Lung (tissue), 12 donors: Measurements from ENCODE around the gene NCOA6. TPM values are rescaled to one million over a fixed set of nuclear protein-coding genes. Genes with fewer than 3 reads are reported as not detected.

Source experiments
- ATAC-seq: fragments of 200-7000 bp; cut with Tn5 transposase; one replicate; pipeline ENCODE4 v1.9.1; 2020; ENCODE audit warnings: moderate number of reproducible peaks; ENCODE audit not compliant: insufficient read depth, low FRiP score
- DNase-seq, 3 donors: peaks; one replicate each; pipeline ENCODE4 v3.0.0-alpha.2; 2013 to 2017
- H3K27ac ChIP-seq, 2 donors: one replicate each; pipeline ENCODE4 v1.5.1; 2013; ENCODE audit warnings: mild to moderate bottlenecking in 2 of 2, moderate library complexity in 2 of 2, control low read depth in 1 of 2, inconsistent platforms in 1 of 2, low read depth in 1 of 2, low read length in 1 of 2
- H3K27me3 ChIP-seq, 3 donors: one replicate each; pipeline ENCODE4 v1.5.1; 2013; ENCODE audit warnings: low read length in 2 of 3; ENCODE audit not compliant: control insufficient read depth in 3 of 3, insufficient read depth in 3 of 3
- H3K36me3 ChIP-seq, 4 donors: one replicate each; pipeline ENCODE4 v1.5.1; 2013; ENCODE audit warnings: low read length in 4 of 4, mild to moderate bottlenecking in 1 of 4, moderate library complexity in 1 of 4; ENCODE audit not compliant: control insufficient read depth in 4 of 4, insufficient read depth in 4 of 4
- H3K4me1 ChIP-seq, 5 donors: one replicate each; pipeline ENCODE4 v1.5.1; 2013; ENCODE audit warnings: low read length in 5 of 5, mild to moderate bottlenecking in 2 of 5, moderate library complexity in 1 of 5; ENCODE audit not compliant: control insufficient read depth in 5 of 5, insufficient read depth in 5 of 5
- H3K4me3 ChIP-seq: one replicate; pipeline ENCODE4 v1.5.1; 2013; ENCODE audit warnings: mild to moderate bottlenecking, control low read depth, moderate library complexity
- H3K9ac ChIP-seq, 2 donors: one replicate each; pipeline ENCODE4 v1.5.1; 2013; ENCODE audit warnings: low read length in 2 of 2, control low read depth in 1 of 2; ENCODE audit not compliant: insufficient read depth in 1 of 2
- H3K9me3 ChIP-seq, 4 donors: one replicate each; pipeline ENCODE4 v1.5.1; 2013; ENCODE audit warnings: low read length in 3 of 4, mild to moderate bottlenecking in 1 of 4, moderate library complexity in 1 of 4; ENCODE audit not compliant: control insufficient read depth in 4 of 4, insufficient read depth in 3 of 4
- CTCF ChIP-seq: IDR thresholded peaks from 2 replicates; pipeline ENCODE4 v1.5.1; 2012; ENCODE audit warnings: mild to moderate bottlenecking; ENCODE audit errors: control extremely low read depth, extremely low read depth
- WGBS, 2 donors: extraction: QIAGEN DNeasy Blood & Tissue Kit; methylation state at CpG; one replicate each; pipeline ENCODE4 v1.1.7; 2013; 5-methylcytosine and 5-hydroxymethylcytosine counted together
- polyA plus RNA-seq, 2 donors: library from polyadenylated mRNA; stranded (reverse); fragments of 200-250 nt; gene quantifications; one replicate each; pipeline ENCODE4 v1.2.1, GENCODE V29; 2013
- total RNA-seq, 2 donors: library from RNA; depleted of rRNA in 1 of 2; stranded (reverse); fragments of >200 nt in 1 of 2; gene quantifications; one replicate each; pipeline ENCODE4 v1.2.1, GENCODE V29; 2014 to 2021
- donor health status: control.
- donor health status: control.
- donor health status: Bipolar disorder and iron deficiency.
- donor health status: healthy.
- donor health status: DM: yes; HTN: yes; CAD: no.

NCOA6 gene
- total and polyA plus RNA-seq, 4 donors: 13.2 to 27.5 (median 21.8) TPM

- no peak for ATAC-seq
- no peak for TF ChIP-seq CTCF
- H3K36me3 ChIP-seq: peaks cover 19 to 52% (median 25%) of the 10 kb centered on the region in 4 donors
- H3K9ac ChIP-seq: no peak overlapping the region
- no peak for DNase-seq
- no peak overlapping the region for H3K4me3 ChIP-seq
- 96 to 97% methylated on average over 3 of the region's 3 CpGs for WGBS, 2 donors
- no peaks in the 10 kb centered on the region for H3K4me1 ChIP-seq
- no peaks in the 10 kb centered on the region for H3K27me3 ChIP-seq
- H3K27ac ChIP-seq: no peak overlapping the region
- H3K9me3 ChIP-seq: no peaks in the 10 kb centered on the region
Observed at GRCh38 chr20:34772437-34772836, 53.0 kb downstream of the NCOA6 start.

GRCh38 chr20:34771680-34772081, 53.8 kb downstream of the NCOA6 start:
- DNase-seq (no peak), ATAC-seq (no peak)
- Histone ChIP-seq H3K36me3 (peaks cover 22 to 59% (median 28%) of the 10 kb centered on the region in 4 donors), H3K27me3 (no peaks in the 10 kb centered on the region), H3K27ac (no peak overlapping the region), H3K9me3 (no peaks in the 10 kb centered on the region), H3K4me3 (no peak overlapping the region), H3K4me1 (no peaks in the 10 kb centered on the region), H3K9ac (no peak overlapping the region)
- 83 to 90% methylated on average over 3 of the region's 3 CpGs for WGBS, 2 donors
- TF ChIP-seq CTCF: no peak

GRCh38 chr20:34768096-34768495, 57.4 kb downstream of the NCOA6 start:
- ATAC-seq (no peak), DNase-seq (no peak)
- Histone ChIP-seq H3K4me1 (no peaks in the 10 kb centered on the region), H3K4me3 (no peak overlapping the region), H3K9me3 (no peaks in the 10 kb centered on the region), H3K36me3 (peaks cover 13 to 51% (median 25%) of the 10 kb centered on the region in 4 donors), H3K27me3 (no peaks in the 10 kb centered on the region), H3K27ac (no peak overlapping the region), H3K9ac (no peak overlapping the region)
- WGBS, 2 donors: 93 to 94% methylated on average over 3 of the region's 3 CpGs
- TF ChIP-seq CTCF: no peak

- no peak overlapping the region for H3K9ac ChIP-seq
- TF ChIP-seq CTCF: no peak
- H3K4me1 ChIP-seq: no peaks in the 10 kb centered on the region
- ATAC-seq: no peak
- peaks cover 20 to 41% (median 22%) of the 10 kb centered on the region in 4 donors for H3K36me3 ChIP-seq
- no peak overlapping the region for H3K27ac ChIP-seq
- no peaks in the 10 kb centered on the region for H3K27me3 ChIP-seq
- 0 to 37% methylated on average over 1 of the region's 1 CpG for WGBS, 2 donors
- H3K9me3 ChIP-seq: no peaks in the 10 kb centered on the region
- no peak for DNase-seq
- no peak overlapping the region for H3K4me3 ChIP-seq
Observed at GRCh38 chr20:34762031-34762555, 63.4 kb downstream of the NCOA6 start.
